Common myeloid progenitor, CD34-positive (primary cell): ENCODE data around the gene PRDM8. TPM values are rescaled to one million over a fixed set of nuclear protein-coding genes. Genes with fewer than 3 reads are reported as not detected.
A peak's percentile ranks its signal among the peaks of the same experiment; 100 is the strongest.

Experiments used
- CTCF ChIA-PET: fragments of 350-600 bp; sonication (Branson Sonifier 250); formaldehyde crosslinking; loops from one replicate; lab custom pipeline; 2021; ENCODE audit warnings: antibody characterized with exemption; lab: Charles Lee
- POLR2A ChIA-PET: fragments of 350-600 bp; sonication (Branson Sonifier 250); formaldehyde crosslinking; loops from one replicate; lab custom pipeline; 2021; ENCODE audit warnings: antibody characterized with exemption; lab: Charles Lee
- DNase-seq, 3 donors: peaks; one replicate each; pipeline versions ENCODE4 v3.0.0 to v3.0.0-alpha.2; 2013
- H3K27ac ChIP-seq, 2 experiments: 1 replicate in 1 of 2; 2 replicates in 1 of 2; pipeline ENCODE4 v1.7.0; 2013; ENCODE audit warnings: inconsistent platforms in 2 of 2, low read length in 2 of 2, mild to moderate bottlenecking in 2 of 2, low read depth in 1 of 2, moderate library complexity in 1 of 2; ENCODE audit not compliant: severe bottlenecking in 2 of 2, insufficient read depth in 1 of 2, poor library complexity in 1 of 2
- H3K27me3 ChIP-seq, 5 experiments: replicated peaks in 2 of 5; 1 replicate in 3 of 5; 2 replicates in 2 of 5; pipeline versions ENCODE4 v1.6.1 to v1.7.0; 2013; ENCODE audit warnings: low read length in 4 of 5, mild to moderate bottlenecking in 2 of 5, moderate library complexity in 2 of 5, inconsistent platforms in 1 of 5; ENCODE audit not compliant: insufficient read depth in 5 of 5, control insufficient read depth in 4 of 5
- H3K36me3 ChIP-seq, 4 experiments: 1 replicate in 2 of 4; 2 replicates in 2 of 4; pipeline versions ENCODE4 v1.6.1 to v1.7.0; 2013; ENCODE audit warnings: low read length in 3 of 4, control low read depth in 1 of 4, mild to moderate bottlenecking in 1 of 4; ENCODE audit not compliant: control insufficient read depth in 4 of 4, insufficient read depth in 4 of 4
- H3K4me1 ChIP-seq, 4 experiments: 1 replicate in 3 of 4; 2 replicates in 1 of 4; pipeline versions ENCODE4 v1.6.1 to v1.7.1; 2013; ENCODE audit warnings: low read length in 3 of 4, mild to moderate bottlenecking in 3 of 4, control low read depth in 1 of 4, inconsistent platforms in 1 of 4, moderate library complexity in 1 of 4; ENCODE audit not compliant: control insufficient read depth in 4 of 4, insufficient read depth in 4 of 4; ENCODE audit errors: control extremely low read depth in 1 of 4
- H3K4me3 ChIP-seq, 7 experiments: 1 replicate in 4 of 7; 2 replicates in 3 of 7; pipeline versions ENCODE4 v1.5.1 to v1.7.0; 2013; ENCODE audit warnings: mild to moderate bottlenecking in 7 of 7, low read length in 6 of 7, moderate library complexity in 6 of 7, inconsistent platforms in 2 of 7, low read depth in 2 of 7, control low read depth in 1 of 7; ENCODE audit not compliant: insufficient read depth in 4 of 7, control insufficient read depth in 1 of 7; ENCODE audit errors: extremely low read depth in 1 of 7
- H3K9me3 ChIP-seq, 5 experiments: 1 replicate in 4 of 5; 2 replicates in 1 of 5; pipeline versions ENCODE4 v1.6.1 to v1.7.1; 2013; ENCODE audit warnings: low read length in 4 of 5, mild to moderate bottlenecking in 2 of 5, inconsistent platforms in 1 of 5, low read depth in 1 of 5, moderate library complexity in 1 of 5; ENCODE audit not compliant: control insufficient read depth in 4 of 5, insufficient read depth in 2 of 5; ENCODE audit errors: control extremely low read depth in 1 of 5
- WGBS: methylation state at CpG from one replicate; pipeline ENCODE4 v1.1.5; 2013; ENCODE audit not compliant: insufficient coverage; 5-methylcytosine and 5-hydroxymethylcytosine counted together
- polyA plus RNA-seq: library from polyadenylated mRNA; unstranded; fragments of 120-200 nt; gene quantifications from one replicate; pipeline ENCODE4 v1.2.1, GENCODE V29; 2013

Gene PRDM8
- 24.3 TPM for polyA plus RNA-seq

- Histone ChIP-seq H3K9me3 (no peaks in the 10 kb centered on the region), H3K4me1 (peaks cover 9 to 41% (median 31%) of the 10 kb centered on the region in 4 experiments), H3K27me3 (peaks cover 0 to 20% (median 7%) of the 10 kb centered on the region in 5 experiments), H3K4me3 (peak within 1 kb of the TSS; percentile 23 to 73 (median 53)), H3K27ac (no peak within 1 kb of the TSS), H3K36me3 (peaks cover 0 to 26% (median 1%) of the 10 kb centered on the region in 4 experiments)
- ChIA-PET CTCF (interaction anchor here (1.1 to 9.7 kb wide), 5 partner anchors 12 to 72 kb away, joined by 3 to 101 read pairs (median 3); no protein-coding TSS in a partner anchor), POLR2A (interaction anchor here (1.3 to 1.8 kb wide), 2 partner anchors 9 to 12 kb away, joined by 4 to 5 read pairs; no protein-coding TSS in a partner anchor)
- 12% methylated on average over 33 of the region's 42 CpGs for WGBS
- peak in 2 of 3 donors; percentile 71 to 79 for DNase-seq
These were observed at the start of gene PRDM8 for GRCh38 chr4:80196922-80197573. Gene PRDM8, plus strand, starts transcription at chr4:80197503. Its CDS starts 2,578 bp downstream, at chr4:80200081.

GRCh38 chr4:80150387-80151180 is 46.7 kb upstream of the PRDM8 start:
- ChIA-PET CTCF (interaction anchor here (0.7 to 1.1 kb wide), 2 partner anchors 10 to 29 kb away, joined by 3 to 5 read pairs; no protein-coding TSS in a partner anchor), POLR2A (no interaction called here)
- no peak overlapping the region for H3K27ac ChIP-seq
- no peaks in the 10 kb centered on the region for H3K9me3 ChIP-seq
- 100% methylated on average over 1 of the region's 1 CpG for WGBS
- no peak overlapping the region for H3K4me3 ChIP-seq
- no peaks in the 10 kb centered on the region for H3K27me3 ChIP-seq
- DNase-seq: no peak
- H3K36me3 ChIP-seq: no peaks in the 10 kb centered on the region
- no peaks in the 10 kb centered on the region for H3K4me1 ChIP-seq

GRCh38 chr4:80151981-80152380 is 45.3 kb upstream of the PRDM8 start:
- ChIA-PET POLR2A (no interaction called here), CTCF (interaction anchor here (0.6 to 1.5 kb wide), 4 partner anchors 19 to 33 kb away, joined by 3 to 7 read pairs (median 4); no protein-coding TSS in a partner anchor)
- Histone ChIP-seq H3K27ac (no peak overlapping the region), H3K9me3 (peaks cover 0 to 3% (median 0%) of the 10 kb centered on the region in 5 experiments), H3K4me1 (no peaks in the 10 kb centered on the region), H3K27me3 (no peaks in the 10 kb centered on the region), H3K36me3 (no peaks in the 10 kb centered on the region), H3K4me3 (no peak overlapping the region)
- 90% methylated on average over 3 of the region's 3 CpGs for WGBS
- no peak for DNase-seq

GRCh38 chr4:80153874-80154544 is 43.3 kb upstream of the PRDM8 start:
- Histone ChIP-seq H3K9me3 (peaks cover 0 to 9% (median 2%) of the 10 kb centered on the region in 5 experiments), H3K27ac (no peak overlapping the region), H3K4me3 (no peak overlapping the region), H3K4me1 (no peaks in the 10 kb centered on the region), H3K27me3 (no peaks in the 10 kb centered on the region), H3K36me3 (peaks cover 0 to 3% (median 0%) of the 10 kb centered on the region in 4 experiments)
- WGBS: 100% methylated on average over 1 of the region's 4 CpGs
- CTCF ChIA-PET: interaction anchor here (1.2 to 1.6 kb wide), 2 partner anchors 9 to 29 kb away, joined by 3 to 4 read pairs; no protein-coding TSS in a partner anchor
- POLR2A ChIA-PET: no interaction called here
- DNase-seq: no peak

GRCh38 chr4:80154545-80154933 is 42.8 kb upstream of the PRDM8 start:
- no CpG with 5 or more reads among the region's 3 CpGs for WGBS

GRCh38 chr4:80155316-80155982 is 41.9 kb upstream of the PRDM8 start:
- ChIA-PET POLR2A (no interaction called here), CTCF (no interaction called here)
- Histone ChIP-seq H3K4me1 (no peaks in the 10 kb centered on the region), H3K27ac (no peak overlapping the region), H3K4me3 (no peak overlapping the region), H3K27me3 (no peaks in the 10 kb centered on the region), H3K36me3 (peaks cover 0 to 3% (median 0%) of the 10 kb centered on the region in 4 experiments), H3K9me3 (peaks cover 0 to 9% (median 2%) of the 10 kb centered on the region in 5 experiments)
- no peak for DNase-seq
- WGBS: no CpG with 5 or more reads among the region's 2 CpGs

More at GRCh38 chr4:80154545-80154933, 42.8 kb upstream of the PRDM8 start:
- no peak for DNase-seq
- peaks cover 0 to 3% (median 0%) of the 10 kb centered on the region in 4 experiments for H3K36me3 ChIP-seq
- no peaks in the 10 kb centered on the region for H3K4me1 ChIP-seq
- CTCF ChIA-PET: interaction anchor here (1.2 kb wide), 1 partner anchor 28 kb away, joined by 3 read pairs; no protein-coding TSS in a partner anchor
- POLR2A ChIA-PET: no interaction called here
- H3K4me3 ChIP-seq: no peak overlapping the region
- H3K27me3 ChIP-seq: no peaks in the 10 kb centered on the region
- H3K9me3 ChIP-seq: peaks cover 0 to 9% (median 2%) of the 10 kb centered on the region in 5 experiments
- H3K27ac ChIP-seq: no peak overlapping the region
